Activated CD4-positive, alpha-beta T cell treated with anti-CD3 and anti-CD28 coated beads, Interleukin-2, amount 10 ng/mL, durations not matched to agents 24 days and 14 days (primary cell): ENCODE results near the gene ADIRF. TPM values are rescaled to one million over a fixed set of nuclear protein-coding genes. Genes with fewer than 3 reads are reported as not detected.

Experiments
- DNase-seq: peaks from one replicate; pipeline ENCODE4 v3.0.0; 2022
- H3K27ac Mint-ChIP-seq: one replicate; pipeline ENCODE4 v1.8.0; 2022; ENCODE audit warnings: mild to moderate bottlenecking, mixed read lengths
- H3K27me3 Mint-ChIP-seq: one replicate; pipeline ENCODE4 v1.8.0; 2022; ENCODE audit warnings: mixed read lengths
- H3K36me3 Mint-ChIP-seq: one replicate; pipeline ENCODE4 v1.8.0; 2022; ENCODE audit warnings: low read depth, mild to moderate bottlenecking, mixed read lengths
- H3K4me1 Mint-ChIP-seq: one replicate; pipeline ENCODE4 v1.8.0; 2021; ENCODE audit warnings: mixed read lengths
- H3K4me3 Mint-ChIP-seq: one replicate; pipeline ENCODE4 v1.8.0; 2022; ENCODE audit warnings: mild to moderate bottlenecking, moderate library complexity, mixed read lengths
- H3K9me3 Mint-ChIP-seq: one replicate; pipeline ENCODE4 v1.8.0; 2021; ENCODE audit warnings: mixed read lengths
- intact Hi-C: fragments of 100-400 bp; cut with micrococcal nuclease; formaldehyde crosslinking; loops from one replicate; pipeline ENCODE4 v1.15.1; 2023
- total RNA-seq: library from RNA; stranded (reverse); gene quantifications from 2 replicates; pipeline ENCODE4 v1.2.3, GENCODE V29; 2022

Gene ADIRF
- total RNA-seq, 1 donor from 2014 or later = not detected

- H3K9me3 Mint-ChIP-seq = peaks cover 11% of the 10 kb centered on the region
- no peak for DNase-seq
- peaks cover 3% of the 10 kb centered on the region for H3K36me3 Mint-ChIP-seq
- peaks cover 5% of the 10 kb centered on the region for H3K4me1 Mint-ChIP-seq
- peaks cover 1% of the 10 kb centered on the region for H3K27me3 Mint-ChIP-seq
- no peak overlapping the region for H3K4me3 Mint-ChIP-seq
- H3K27ac Mint-ChIP-seq = no peak overlapping the region
- intact Hi-C loops = no loop called here
Observed at GRCh38 chr10:86953747-86954680, 14.3 kb upstream of the ADIRF start.

- DNase-seq = no peak
- peaks cover 3% of the 10 kb centered on the region for H3K36me3 Mint-ChIP-seq
- intact Hi-C loops = no loop called here
- H3K9me3 Mint-ChIP-seq = peaks cover 11% of the 10 kb centered on the region
- H3K4me1 Mint-ChIP-seq = peaks cover 5% of the 10 kb centered on the region
- H3K27ac Mint-ChIP-seq = no peak overlapping the region
- H3K4me3 Mint-ChIP-seq = no peak overlapping the region
- peaks cover 1% of the 10 kb centered on the region for H3K27me3 Mint-ChIP-seq
Observed at GRCh38 chr10:86954681-86955500, 13.4 kb upstream of the ADIRF start.

GRCh38 chr10:86955501-86956194 lies 12.6 kb upstream of the ADIRF start:
- Mint-ChIP-seq H3K27ac (no peak overlapping the region), H3K9me3 (peaks cover 11% of the 10 kb centered on the region), H3K4me3 (no peak overlapping the region), H3K36me3 (peaks cover 3% of the 10 kb centered on the region), H3K4me1 (peaks cover 2% of the 10 kb centered on the region), H3K27me3 (peaks cover 1% of the 10 kb centered on the region)
- no peak for DNase-seq
- intact Hi-C loops = no loop called here

- Mint-ChIP-seq H3K27ac (no peak overlapping the region), H3K27me3 (peaks cover 1% of the 10 kb centered on the region)
Observed at GRCh38 chr10:86956195-86956847, 12.0 kb upstream of the ADIRF start.

GRCh38 chr10:86956848-86957448 lies 11.3 kb upstream of the ADIRF start:
- Mint-ChIP-seq H3K9me3 (peaks cover 7% of the 10 kb centered on the region), H3K36me3 (peaks cover 1% of the 10 kb centered on the region), H3K4me3 (no peak overlapping the region), H3K27me3 (peaks cover 1% of the 10 kb centered on the region), H3K4me1 (peaks cover 2% of the 10 kb centered on the region), H3K27ac (no peak overlapping the region)
- intact Hi-C loops = no loop called here
- DNase-seq = no peak

More at GRCh38 chr10:86956195-86956847, 12.0 kb upstream of the ADIRF start:
- intact Hi-C loops = no loop called here
- no peak for DNase-seq
- Mint-ChIP-seq H3K4me1 (peaks cover 2% of the 10 kb centered on the region), H3K36me3 (peaks cover 3% of the 10 kb centered on the region), H3K9me3 (peaks cover 11% of the 10 kb centered on the region), H3K4me3 (no peak overlapping the region)

GRCh38 chr10:86957471-86958115 lies 10.7 kb upstream of the ADIRF start, which contains the start of gene MMRN2:
TSS of gene MMRN2 (minus strand) at chr10:86957615. CDS start at chr10:86957541, 74 bp downstream.
- Mint-ChIP-seq H3K27ac (no peak within 1 kb of the TSS), H3K9me3 (peaks cover under 1% of the 10 kb centered on the region), H3K36me3 (no peaks in the 10 kb centered on the region), H3K27me3 (peaks cover 1% of the 10 kb centered on the region), H3K4me1 (peaks cover 2% of the 10 kb centered on the region), H3K4me3 (no peak within 1 kb of the TSS)
- intact Hi-C loops = no loop called here
- DNase-seq = no peak

GRCh38 chr10:86958116-86958900 lies 10.0 kb upstream of the ADIRF start, which contains the start of gene SNCG:
TSS of gene SNCG (plus strand) at chr10:86958599. CDS start at chr10:86958698, 99 bp downstream.
- H3K9me3 Mint-ChIP-seq = no peaks in the 10 kb centered on the region
- H3K4me1 Mint-ChIP-seq = peaks cover 2% of the 10 kb centered on the region
- H3K4me3 Mint-ChIP-seq = no peak within 1 kb of the TSS
- DNase-seq = no peak
- no peaks in the 10 kb centered on the region for H3K36me3 Mint-ChIP-seq
- intact Hi-C loops = no loop called here
- no peak within 1 kb of the TSS for H3K27ac Mint-ChIP-seq
- peaks cover 1% of the 10 kb centered on the region for H3K27me3 Mint-ChIP-seq

GRCh38 chr10:86958901-86959736 lies 9.2 kb upstream of the ADIRF start:
- no peak for DNase-seq
- Mint-ChIP-seq H3K4me3 (no peak overlapping the region), H3K27ac (no peak overlapping the region), H3K27me3 (peaks cover 1% of the 10 kb centered on the region), H3K36me3 (no peaks in the 10 kb centered on the region), H3K4me1 (peaks cover 2% of the 10 kb centered on the region), H3K9me3 (no peaks in the 10 kb centered on the region)
- intact Hi-C loops = no loop called here

- H3K27ac Mint-ChIP-seq = no peak overlapping the region
- H3K36me3 Mint-ChIP-seq = no peaks in the 10 kb centered on the region
- peaks cover 2% of the 10 kb centered on the region for H3K4me1 Mint-ChIP-seq
- DNase-seq = no peak
- peaks cover 1% of the 10 kb centered on the region for H3K27me3 Mint-ChIP-seq
- intact Hi-C loops = loop anchor here (2.0 kb wide), 1 partner anchor 271 kb away; no protein-coding TSS in a partner anchor
- no peaks in the 10 kb centered on the region for H3K9me3 Mint-ChIP-seq
- no peak overlapping the region for H3K4me3 Mint-ChIP-seq
Observed at GRCh38 chr10:86959737-86960002, 8.6 kb upstream of the ADIRF start.

- Mint-ChIP-seq H3K4me3 (no peak overlapping the region), H3K27ac (no peak overlapping the region), H3K9me3 (no peaks in the 10 kb centered on the region), H3K36me3 (no peaks in the 10 kb centered on the region), H3K27me3 (peaks cover 1% of the 10 kb centered on the region), H3K4me1 (peaks cover 2% of the 10 kb centered on the region)
- intact Hi-C loops = loop anchor here (2.0 kb wide), 1 partner anchor 271 kb away; no protein-coding TSS in a partner anchor
- peak; percentile 82 for DNase-seq
Observed at GRCh38 chr10:86960003-86960862, 8.0 kb upstream of the ADIRF start.
